ENCODE measurements around the gene CNTNAP1.

The CNTNAP1 gene

DNA sequence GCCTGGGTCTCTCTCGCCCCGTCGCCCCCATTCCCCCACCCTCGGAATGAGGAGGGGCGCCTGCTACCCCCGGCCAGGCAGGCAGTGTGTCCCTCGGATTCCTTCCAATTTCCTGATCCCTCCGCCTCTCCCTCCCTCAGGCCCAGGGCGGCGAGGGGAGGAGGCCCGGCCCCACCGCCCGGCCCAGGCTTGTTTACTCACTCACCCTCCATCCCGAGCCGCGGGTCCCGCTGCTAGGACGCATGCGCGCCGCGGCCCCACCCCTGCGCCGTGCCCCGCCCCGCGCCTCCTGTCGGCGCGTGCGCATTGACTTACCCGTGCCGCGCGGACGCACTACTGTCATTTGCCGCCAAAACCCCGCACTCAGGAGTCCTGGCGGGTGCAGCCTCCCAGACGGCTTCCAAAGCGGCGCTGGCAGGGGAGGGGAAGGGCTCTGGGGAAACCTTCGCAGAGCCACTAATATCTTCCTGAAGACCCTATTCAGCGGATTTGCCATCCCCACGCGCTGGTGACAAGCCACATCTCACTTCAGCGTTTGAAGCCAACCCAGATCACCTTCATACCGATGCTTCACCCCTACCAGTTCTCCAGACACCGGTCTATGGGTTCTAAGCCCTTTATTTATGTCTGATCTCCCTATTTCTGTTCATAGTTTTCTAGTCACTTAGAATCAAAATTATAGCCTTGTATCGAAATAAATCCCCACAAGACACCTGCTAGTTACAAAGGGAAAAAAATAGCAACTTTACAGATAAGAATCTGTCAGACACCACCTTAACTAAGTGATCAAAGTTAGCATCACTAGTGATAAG, 62.7 kb downstream of the CNTNAP1 start, which contains the start of gene EZH1:
Gene EZH1 (minus strand): TSS at position 235 of the 812 bp plus-strand sequence. CDS start 16,099 bp downstream, outside the sequence.
- peak; percentile 79 to 87 for DNase-seq (ENCODE audit: low read depth in 1 of 2, low spot score in 1 of 2)
- Histone ChIP-seq H3K27ac (replicated peaks) (peak within 1 kb of the TSS; percentile 45), H3K4me3 (replicated peaks; ENCODE audit: insufficient read depth, low read length) (peak within 1 kb of the TSS; percentile 99), H3K27me3 (ENCODE audit: insufficient read depth, poor library complexity, severe bottlenecking) (no peaks in the 10 kb centered on the region)
- TF ChIP-seq, protein P1, sequence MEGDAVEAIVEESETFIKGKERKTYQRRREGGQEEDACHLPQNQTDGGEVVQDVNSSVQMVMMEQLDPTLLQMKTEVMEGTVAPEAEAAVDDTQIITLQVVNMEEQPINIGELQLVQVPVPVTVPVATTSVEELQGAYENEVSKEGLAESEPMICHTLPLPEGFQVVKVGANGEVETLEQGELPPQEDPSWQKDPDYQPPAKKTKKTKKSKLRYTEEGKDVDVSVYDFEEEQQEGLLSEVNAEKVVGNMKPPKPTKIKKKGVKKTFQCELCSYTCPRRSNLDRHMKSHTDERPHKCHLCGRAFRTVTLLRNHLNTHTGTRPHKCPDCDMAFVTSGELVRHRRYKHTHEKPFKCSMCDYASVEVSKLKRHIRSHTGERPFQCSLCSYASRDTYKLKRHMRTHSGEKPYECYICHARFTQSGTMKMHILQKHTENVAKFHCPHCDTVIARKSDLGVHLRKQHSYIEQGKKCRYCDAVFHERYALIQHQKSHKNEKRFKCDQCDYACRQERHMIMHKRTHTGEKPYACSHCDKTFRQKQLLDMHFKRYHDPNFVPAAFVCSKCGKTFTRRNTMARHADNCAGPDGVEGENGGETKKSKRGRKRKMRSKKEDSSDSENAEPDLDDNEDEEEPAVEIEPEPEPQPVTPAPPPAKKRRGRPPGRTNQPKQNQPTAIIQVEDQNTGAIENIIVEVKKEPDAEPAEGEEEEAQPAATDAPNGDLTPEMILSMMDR (IDR thresholded peaks at IDR 0.05; ENCODE audit: insufficient read depth, low read length) = no peak
- no peak for TF ChIP-seq GABPA (IDR thresholded peaks at IDR 0.05; ENCODE audit: low read depth)
- TF ChIP-seq POLR2AphosphoS5 (IDR thresholded peaks at IDR 0.05; ENCODE audit: low read depth) = peak; percentile 32; the same call in 1 of the 2 replicates
- TF ChIP-seq, protein P2, sequence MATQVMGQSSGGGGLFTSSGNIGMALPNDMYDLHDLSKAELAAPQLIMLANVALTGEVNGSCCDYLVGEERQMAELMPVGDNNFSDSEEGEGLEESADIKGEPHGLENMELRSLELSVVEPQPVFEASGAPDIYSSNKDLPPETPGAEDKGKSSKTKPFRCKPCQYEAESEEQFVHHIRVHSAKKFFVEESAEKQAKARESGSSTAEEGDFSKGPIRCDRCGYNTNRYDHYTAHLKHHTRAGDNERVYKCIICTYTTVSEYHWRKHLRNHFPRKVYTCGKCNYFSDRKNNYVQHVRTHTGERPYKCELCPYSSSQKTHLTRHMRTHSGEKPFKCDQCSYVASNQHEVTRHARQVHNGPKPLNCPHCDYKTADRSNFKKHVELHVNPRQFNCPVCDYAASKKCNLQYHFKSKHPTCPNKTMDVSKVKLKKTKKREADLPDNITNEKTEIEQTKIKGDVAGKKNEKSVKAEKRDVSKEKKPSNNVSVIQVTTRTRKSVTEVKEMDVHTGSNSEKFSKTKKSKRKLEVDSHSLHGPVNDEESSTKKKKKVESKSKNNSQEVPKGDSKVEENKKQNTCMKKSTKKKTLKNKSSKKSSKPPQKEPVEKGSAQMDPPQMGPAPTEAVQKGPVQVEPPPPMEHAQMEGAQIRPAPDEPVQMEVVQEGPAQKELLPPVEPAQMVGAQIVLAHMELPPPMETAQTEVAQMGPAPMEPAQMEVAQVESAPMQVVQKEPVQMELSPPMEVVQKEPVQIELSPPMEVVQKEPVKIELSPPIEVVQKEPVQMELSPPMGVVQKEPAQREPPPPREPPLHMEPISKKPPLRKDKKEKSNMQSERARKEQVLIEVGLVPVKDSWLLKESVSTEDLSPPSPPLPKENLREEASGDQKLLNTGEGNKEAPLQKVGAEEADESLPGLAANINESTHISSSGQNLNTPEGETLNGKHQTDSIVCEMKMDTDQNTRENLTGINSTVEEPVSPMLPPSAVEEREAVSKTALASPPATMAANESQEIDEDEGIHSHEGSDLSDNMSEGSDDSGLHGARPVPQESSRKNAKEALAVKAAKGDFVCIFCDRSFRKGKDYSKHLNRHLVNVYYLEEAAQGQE (IDR thresholded peaks at IDR 0.05; ENCODE audit: insufficient replicate concordance, low read depth) = no peak
- TF ChIP-seq SPI1 (IDR thresholded peaks at IDR 0.05; ENCODE audit: borderline replicate concordance, low read depth) = no peak

DNA sequence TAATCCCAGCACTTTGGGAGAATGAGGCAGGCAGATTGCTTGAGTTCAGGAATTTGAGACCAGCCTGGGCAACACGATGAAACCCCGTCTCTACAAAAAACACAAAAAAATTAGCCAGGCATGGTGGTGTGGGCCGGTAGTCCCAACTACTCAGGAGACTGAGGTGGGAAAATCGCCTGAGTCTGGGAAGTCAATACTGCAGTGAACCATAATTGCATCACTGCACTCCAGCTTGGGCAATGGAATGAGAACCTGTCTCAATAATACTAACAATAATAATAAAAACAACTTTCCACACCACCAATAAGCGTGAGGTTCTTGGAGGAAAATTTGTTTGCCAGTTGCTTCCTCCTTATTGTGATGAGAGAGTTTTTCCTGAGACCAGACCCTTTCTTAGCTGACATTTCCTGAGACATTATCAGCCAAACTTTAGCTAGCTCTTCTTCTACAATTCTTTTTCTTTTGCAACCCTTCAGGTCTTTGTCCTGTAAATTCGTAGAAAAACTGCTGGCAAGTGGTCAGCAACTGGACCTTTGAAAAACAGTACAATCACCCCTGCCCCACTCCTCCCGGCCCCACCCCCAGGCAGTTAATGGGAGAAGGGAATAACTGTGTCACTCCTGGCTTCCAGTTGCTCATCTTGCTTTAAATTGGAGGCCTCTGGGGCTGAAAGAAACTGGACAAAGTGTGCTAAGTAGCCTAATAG, 66.0 kb downstream of the CNTNAP1 start:
- Histone ChIP-seq H3K27ac (replicated peaks) (no peak overlapping the region), H3K27me3 (ENCODE audit: insufficient read depth, poor library complexity, severe bottlenecking) (no peaks in the 10 kb centered on the region), H3K4me3 (replicated peaks; ENCODE audit: insufficient read depth, low read length) (no peak overlapping the region)
- DNase-seq (ENCODE audit: low read depth in 1 of 2, low spot score in 1 of 2) = no peak
- TF ChIP-seq POLR2AphosphoS5 (IDR thresholded peaks at IDR 0.05; ENCODE audit: low read depth) (no peak), SPI1 (IDR thresholded peaks at IDR 0.05; ENCODE audit: borderline replicate concordance, low read depth) (no peak), GABPA (IDR thresholded peaks at IDR 0.05; ENCODE audit: low read depth) (no peak)
- TF ChIP-seq, protein P2 (IDR thresholded peaks at IDR 0.05; ENCODE audit: insufficient replicate concordance, low read depth) = no peak
- TF ChIP-seq, protein P1 (IDR thresholded peaks at IDR 0.05; ENCODE audit: insufficient read depth, low read length) = no peak

DNA sequence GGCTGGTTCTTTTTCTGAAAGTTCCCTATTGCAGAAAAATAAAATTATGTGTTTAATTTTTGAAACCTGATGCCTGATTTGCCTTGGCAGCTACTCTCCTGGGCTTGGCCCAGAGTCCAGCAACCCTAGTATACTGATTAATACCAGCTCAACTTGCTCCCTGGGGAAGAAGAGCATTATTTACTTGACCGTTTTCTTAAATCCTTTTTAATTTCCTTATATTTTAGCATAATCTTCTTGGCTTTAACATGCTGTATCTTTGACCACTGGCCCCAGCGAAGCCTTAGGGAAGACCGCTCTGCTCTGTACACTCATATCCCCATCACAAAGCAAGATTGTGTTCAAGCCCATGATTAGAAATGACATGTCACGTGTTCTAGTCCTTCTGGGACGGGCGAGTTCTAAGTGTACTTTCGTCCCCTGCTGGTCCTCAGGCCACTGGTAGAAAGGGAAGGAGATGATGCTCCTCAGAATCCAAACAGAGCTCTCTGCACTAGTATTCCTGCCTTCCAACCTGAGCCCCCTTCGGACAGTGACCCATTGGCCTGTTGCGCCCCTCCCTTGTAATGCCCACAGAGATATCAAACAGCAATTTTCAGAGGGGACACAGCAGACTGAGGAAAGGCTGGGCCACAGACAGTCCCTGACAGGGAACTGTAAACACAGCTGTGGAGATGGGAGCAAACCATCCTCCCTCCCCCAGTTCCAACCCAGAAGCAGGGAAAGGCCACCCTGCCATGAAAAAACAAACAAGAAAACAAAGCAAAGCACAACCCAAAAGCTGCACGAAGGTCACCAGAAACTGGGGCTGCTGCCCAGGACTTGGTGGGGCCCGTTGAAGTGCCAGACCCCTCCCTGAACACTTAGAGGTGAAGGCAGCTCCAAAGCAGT, 66.8 kb downstream of the CNTNAP1 start:
- Histone ChIP-seq H3K27ac (replicated peaks) (no peak overlapping the region), H3K4me3 (replicated peaks; ENCODE audit: insufficient read depth, low read length) (no peak overlapping the region), H3K27me3 (ENCODE audit: insufficient read depth, poor library complexity, severe bottlenecking) (no peaks in the 10 kb centered on the region)
- DNase-seq (ENCODE audit: low read depth in 1 of 2, low spot score in 1 of 2) = no peak
- TF ChIP-seq POLR2AphosphoS5 (IDR thresholded peaks at IDR 0.05; ENCODE audit: low read depth) (no peak), GABPA (IDR thresholded peaks at IDR 0.05; ENCODE audit: low read depth) (no peak), SPI1 (IDR thresholded peaks at IDR 0.05; ENCODE audit: borderline replicate concordance, low read depth) (no peak)
- TF ChIP-seq, protein P1 (IDR thresholded peaks at IDR 0.05; ENCODE audit: insufficient read depth, low read length) = no peak
- TF ChIP-seq, protein P2 (IDR thresholded peaks at IDR 0.05; ENCODE audit: insufficient replicate concordance, low read depth) = no peak
